Gastrocnemius medialis (tissue), 4 donors: ENCODE results near the gene METTL23.
"Not testable (repeated sequence)": the region's sequence is repeated elsewhere in the genome, so short reads cannot be mapped to it uniquely, and the experiment has no call there.

Source experiments
- POLR2A ChIP-seq, 2 donors: fragments of 450-650 bp; IDR thresholded peaks; one replicate each; pipeline ENCODE4 v1.6.1; 2017; ENCODE audit warnings: antibody characterized with exemption in 2 of 2, mild to moderate bottlenecking in 2 of 2, moderate library complexity in 2 of 2
- TF ChIP-seq, protein P1 (sequence below), 5 experiments: fragments of 450-650 bp in 3 of 5; fragments of 200-600 bp in 2 of 5; sonication (generic) in 2 of 5; IDR thresholded peaks in 4 of 5; conservative IDR thresholded peaks in 1 of 5; 1 replicate in 4 of 5; 2 replicates in 1 of 5; pipeline ENCODE4 v1.5.1; 2016 to 2019; ENCODE audit warnings: antibody characterized with exemption in 5 of 5, mild to moderate bottlenecking in 3 of 5, moderate library complexity in 3 of 5

DNA sequence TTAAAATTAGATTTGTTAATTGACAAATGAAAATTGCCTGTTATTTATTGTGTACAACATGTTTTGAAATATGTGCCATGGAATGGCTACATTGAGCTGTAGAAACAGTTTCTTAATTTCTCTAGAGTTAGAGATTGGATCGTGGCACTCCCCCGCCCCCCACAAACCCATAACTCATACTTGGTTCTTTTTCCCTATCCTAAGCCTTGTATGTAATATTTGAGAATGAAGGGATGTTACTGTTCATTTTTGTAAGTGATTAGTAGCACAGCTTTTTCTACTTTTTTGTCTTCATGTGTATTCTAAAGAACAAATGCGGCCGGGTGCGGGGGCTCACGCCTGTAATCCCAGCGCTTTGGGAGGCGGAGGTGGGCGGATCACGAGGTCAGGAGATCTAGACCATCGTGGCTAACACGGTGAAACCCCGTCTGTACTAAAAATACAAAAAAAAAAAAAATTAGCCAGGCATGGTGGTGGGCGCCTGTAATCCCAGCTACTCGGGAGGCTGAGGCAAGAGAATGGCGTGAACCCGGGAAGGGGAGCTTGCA is 13.0 kb downstream of the METTL23 start:
- TF ChIP-seq, protein P1, sequence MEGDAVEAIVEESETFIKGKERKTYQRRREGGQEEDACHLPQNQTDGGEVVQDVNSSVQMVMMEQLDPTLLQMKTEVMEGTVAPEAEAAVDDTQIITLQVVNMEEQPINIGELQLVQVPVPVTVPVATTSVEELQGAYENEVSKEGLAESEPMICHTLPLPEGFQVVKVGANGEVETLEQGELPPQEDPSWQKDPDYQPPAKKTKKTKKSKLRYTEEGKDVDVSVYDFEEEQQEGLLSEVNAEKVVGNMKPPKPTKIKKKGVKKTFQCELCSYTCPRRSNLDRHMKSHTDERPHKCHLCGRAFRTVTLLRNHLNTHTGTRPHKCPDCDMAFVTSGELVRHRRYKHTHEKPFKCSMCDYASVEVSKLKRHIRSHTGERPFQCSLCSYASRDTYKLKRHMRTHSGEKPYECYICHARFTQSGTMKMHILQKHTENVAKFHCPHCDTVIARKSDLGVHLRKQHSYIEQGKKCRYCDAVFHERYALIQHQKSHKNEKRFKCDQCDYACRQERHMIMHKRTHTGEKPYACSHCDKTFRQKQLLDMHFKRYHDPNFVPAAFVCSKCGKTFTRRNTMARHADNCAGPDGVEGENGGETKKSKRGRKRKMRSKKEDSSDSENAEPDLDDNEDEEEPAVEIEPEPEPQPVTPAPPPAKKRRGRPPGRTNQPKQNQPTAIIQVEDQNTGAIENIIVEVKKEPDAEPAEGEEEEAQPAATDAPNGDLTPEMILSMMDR (IDR thresholded peaks at IDR 0.05 in 4 of 5, conservative IDR thresholded peaks at IDR 0.05 in 1 of 5) = not testable (repeated sequence)
- TF ChIP-seq POLR2A (IDR thresholded peaks at IDR 0.05) = not testable (repeated sequence)
